Astrocyte (in vitro differentiated cells and primary cell): ENCODE results near the gene DLX3.

ENCODE experiments used
- EZH2 ChIP-seq: IDR thresholded peaks from 2 replicates; pipeline ENCODE4 v1.6.1; 2012; ENCODE audit warnings: mild to moderate bottlenecking, low read length, inconsistent platforms; ENCODE audit not compliant: insufficient read depth
- TF ChIP-seq, protein P1 (sequence below): IDR thresholded peaks from 2 replicates; pipeline ENCODE4 v1.5.1; 2011; ENCODE audit warnings: low read depth, mild to moderate bottlenecking, inconsistent platforms, low read length, moderate library complexity; ENCODE audit not compliant: insufficient read depth

DNA sequence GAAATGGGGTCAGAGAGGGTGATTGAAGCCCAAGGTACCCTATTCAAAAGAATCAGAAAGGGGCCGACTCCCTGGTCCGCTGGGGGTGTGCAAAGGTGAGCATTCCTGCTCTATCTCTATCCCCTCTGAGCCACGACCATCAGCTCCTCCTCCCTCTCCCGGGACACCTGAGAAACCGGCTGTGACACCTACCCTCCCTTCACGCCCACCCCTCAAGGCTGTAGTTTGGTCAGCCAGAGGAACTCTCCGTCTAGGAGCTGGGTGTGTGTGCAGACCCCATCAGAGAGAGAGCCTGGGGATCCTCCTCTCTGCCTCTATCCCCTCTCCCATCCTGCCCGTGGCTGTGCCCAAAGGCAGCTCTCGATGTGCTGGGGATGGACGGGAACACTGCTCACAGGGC is 53.6 kb downstream of the DLX3 start:
- no peak for TF ChIP-seq EZH2
- TF ChIP-seq, protein P1, sequence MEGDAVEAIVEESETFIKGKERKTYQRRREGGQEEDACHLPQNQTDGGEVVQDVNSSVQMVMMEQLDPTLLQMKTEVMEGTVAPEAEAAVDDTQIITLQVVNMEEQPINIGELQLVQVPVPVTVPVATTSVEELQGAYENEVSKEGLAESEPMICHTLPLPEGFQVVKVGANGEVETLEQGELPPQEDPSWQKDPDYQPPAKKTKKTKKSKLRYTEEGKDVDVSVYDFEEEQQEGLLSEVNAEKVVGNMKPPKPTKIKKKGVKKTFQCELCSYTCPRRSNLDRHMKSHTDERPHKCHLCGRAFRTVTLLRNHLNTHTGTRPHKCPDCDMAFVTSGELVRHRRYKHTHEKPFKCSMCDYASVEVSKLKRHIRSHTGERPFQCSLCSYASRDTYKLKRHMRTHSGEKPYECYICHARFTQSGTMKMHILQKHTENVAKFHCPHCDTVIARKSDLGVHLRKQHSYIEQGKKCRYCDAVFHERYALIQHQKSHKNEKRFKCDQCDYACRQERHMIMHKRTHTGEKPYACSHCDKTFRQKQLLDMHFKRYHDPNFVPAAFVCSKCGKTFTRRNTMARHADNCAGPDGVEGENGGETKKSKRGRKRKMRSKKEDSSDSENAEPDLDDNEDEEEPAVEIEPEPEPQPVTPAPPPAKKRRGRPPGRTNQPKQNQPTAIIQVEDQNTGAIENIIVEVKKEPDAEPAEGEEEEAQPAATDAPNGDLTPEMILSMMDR = no peak
